ENCODE measurements around the gene OR2H2.
A peak's percentile ranks its signal among the peaks of the same experiment; 100 is the strongest.

Gene OR2H2

DNA sequence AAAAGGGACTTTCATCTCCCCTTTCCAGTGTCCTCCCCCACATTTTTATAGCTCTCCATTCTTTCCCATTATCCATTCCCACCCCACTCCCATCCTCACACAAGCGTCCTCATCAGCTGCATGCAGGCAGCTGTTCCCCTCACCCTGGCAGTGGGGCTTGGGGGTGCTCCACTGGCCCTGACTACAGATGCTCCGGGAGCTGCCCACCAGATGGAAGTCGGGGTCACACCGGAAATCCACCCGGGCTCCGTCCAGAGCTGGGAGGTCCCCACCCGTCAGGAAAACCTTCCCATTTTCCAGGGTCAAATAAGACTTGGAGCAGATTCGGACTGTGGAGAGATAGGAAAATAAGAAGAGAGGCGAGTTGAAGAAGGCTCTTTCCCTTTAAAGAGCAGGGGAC, 45.4 kb downstream of the OR2H2 start:
- peaks cover 38 to 61% of the 10 kb centered on the region in 2 donors for H3K4me1 Mint-ChIP-seq
- H3K27me3 Mint-ChIP-seq = no peaks in the 10 kb centered on the region
- no peak overlapping the region for H3K27ac Mint-ChIP-seq
- no peak overlapping the region for H3K4me3 Mint-ChIP-seq
- H3K9me3 Mint-ChIP-seq = no peaks in the 10 kb centered on the region
- no peaks in the 10 kb centered on the region for H3K36me3 Mint-ChIP-seq
- no peak for DNase-seq
- ATAC-seq (replicated peaks) = no peak

DNA sequence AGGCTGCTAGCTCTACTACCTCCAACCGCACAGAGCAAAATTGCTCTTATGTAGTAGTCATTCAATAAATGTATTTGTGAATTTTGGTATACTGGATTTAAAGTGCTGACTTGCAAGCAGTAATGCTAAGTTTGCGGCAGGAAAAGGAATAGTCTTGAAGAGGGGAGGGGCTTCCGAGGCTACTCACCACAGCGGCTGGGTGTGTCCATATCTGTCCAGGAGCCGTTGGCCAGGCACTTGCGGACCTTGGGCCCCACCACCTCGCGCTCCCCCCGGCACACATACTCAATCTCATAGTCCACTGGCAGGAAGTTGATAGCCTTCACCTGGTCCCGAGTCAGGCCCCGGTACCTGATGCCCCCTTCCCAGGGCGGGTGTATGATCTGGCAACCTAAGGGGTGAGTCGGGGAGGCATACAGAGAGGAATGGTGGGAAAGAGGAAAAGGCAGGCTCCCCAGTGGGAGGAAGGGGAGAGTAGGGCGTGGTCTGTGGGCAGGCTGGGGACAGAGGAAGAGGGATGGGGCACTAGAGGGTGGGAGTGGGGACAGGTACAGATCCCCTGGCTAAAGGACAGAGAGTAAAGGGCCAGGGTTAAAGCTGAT, 46.4 kb downstream of the OR2H2 start:
- Mint-ChIP-seq H3K36me3 (no peaks in the 10 kb centered on the region), H3K27me3 (no peaks in the 10 kb centered on the region), H3K27ac (no peak overlapping the region), H3K4me3 (peak overlapping the region; percentile 87 to 92), H3K4me1 (peaks cover 37 to 70% of the 10 kb centered on the region in 2 donors), H3K9me3 (no peaks in the 10 kb centered on the region)
- no peak for DNase-seq
- ATAC-seq (replicated peaks) = no peak

DNA sequence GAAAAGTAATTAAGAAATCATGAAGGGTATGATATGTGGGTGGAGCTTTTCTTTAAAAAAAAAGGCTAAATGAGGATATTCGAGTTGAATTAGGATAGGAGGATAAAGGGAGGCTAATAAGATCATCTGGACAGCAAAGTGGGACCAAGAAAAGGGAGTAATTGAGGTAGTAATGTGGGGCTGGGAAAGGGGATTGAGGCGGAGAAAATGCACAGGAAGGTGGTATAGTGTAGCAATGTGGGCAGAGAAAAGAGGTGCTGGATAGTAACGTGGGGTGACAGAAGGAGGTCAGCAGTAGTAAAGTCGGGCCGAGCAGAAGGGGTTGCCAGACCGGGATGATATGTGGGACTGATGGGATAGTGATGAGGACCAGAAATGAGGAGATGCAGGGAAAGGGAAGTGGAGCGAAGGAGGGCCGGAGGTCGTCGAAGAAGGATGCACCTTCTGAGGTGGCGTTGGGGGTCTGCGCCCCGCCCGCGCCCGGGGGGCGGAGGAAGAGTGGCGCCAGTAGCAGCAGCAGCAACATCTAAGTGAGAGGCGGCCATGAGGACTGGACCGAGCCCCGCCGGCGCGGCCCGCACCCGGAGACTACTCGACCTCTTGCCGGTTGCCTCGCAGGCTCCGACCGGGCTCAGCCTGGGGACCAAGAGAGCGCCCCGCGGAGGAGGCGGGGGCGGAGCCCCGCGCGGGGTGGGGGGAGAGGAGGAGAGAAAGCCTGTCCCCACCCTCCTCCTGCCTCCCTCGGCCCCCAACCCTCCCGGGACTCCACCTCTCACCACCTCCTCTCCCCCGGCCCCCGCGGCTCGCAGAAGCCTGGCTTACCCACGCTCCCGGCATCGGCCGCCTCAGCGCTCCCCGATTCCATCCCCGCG, 47.2 kb downstream of the OR2H2 start:
- H3K4me1 Mint-ChIP-seq = peaks cover 36 to 70% of the 10 kb centered on the region in 2 donors
- H3K36me3 Mint-ChIP-seq = no peaks in the 10 kb centered on the region
- peak; percentile 36 to 56 for ATAC-seq (replicated peaks)
- H3K4me3 Mint-ChIP-seq = peak overlapping the region; percentile 87 to 92
- H3K27me3 Mint-ChIP-seq = no peaks in the 10 kb centered on the region
- H3K27ac Mint-ChIP-seq = peak overlapping the region; percentile 31
- H3K9me3 Mint-ChIP-seq = no peaks in the 10 kb centered on the region
- DNase-seq = peak; percentile 37

DNA sequence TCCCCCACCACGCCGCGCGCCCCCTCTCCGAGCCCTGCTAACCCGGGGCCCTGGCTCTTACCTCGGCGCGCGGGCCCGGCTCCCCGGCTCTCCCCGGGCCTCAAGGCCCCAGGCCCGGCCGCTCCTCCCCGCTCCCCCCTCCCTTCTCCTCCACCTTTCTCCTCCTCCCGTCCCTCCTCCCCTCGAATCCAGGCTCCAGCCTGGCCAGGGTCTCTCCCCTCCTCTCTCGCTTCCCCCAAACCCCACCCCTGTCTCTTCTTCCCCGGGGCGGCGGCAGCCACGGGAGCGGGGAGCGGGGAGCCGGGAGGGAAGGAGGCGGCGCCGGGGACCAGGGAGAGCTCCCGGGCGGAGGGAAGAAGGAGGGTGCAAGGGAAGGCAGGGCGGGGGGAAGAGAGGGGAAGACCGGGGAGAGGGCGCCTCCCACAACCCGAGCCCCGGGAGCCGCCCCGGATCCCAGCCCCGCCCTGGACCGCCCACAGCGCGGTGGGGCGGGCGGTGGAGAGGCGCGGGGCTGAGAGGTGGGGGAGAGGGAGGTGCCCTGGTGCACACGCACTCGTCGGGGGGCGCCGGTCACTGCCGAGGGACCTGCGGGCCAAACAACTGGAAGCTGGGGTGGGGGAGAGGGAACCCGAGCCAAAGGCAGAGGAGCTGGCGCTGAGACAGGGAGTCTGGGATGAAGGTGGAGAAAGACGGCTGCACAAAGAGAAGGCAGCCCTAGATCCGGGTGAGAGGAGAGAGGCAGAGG, 48.0 kb downstream of the OR2H2 start, which contains the start of gene GABBR1:
GABBR1 (minus strand) TSS at position 395 of the 745 bp plus-strand sequence. CDS start 798 bp downstream, outside the sequence.
- H3K4me1 Mint-ChIP-seq = peaks cover 37 to 70% of the 10 kb centered on the region in 2 donors
- ATAC-seq (replicated peaks) (peak; percentile 81 to 83), DNase-seq (peak; percentile 63)
- no peaks in the 10 kb centered on the region for H3K36me3 Mint-ChIP-seq
- H3K4me3 Mint-ChIP-seq = peak within 1 kb of the TSS; percentile 87 to 92
- H3K9me3 Mint-ChIP-seq = no peaks in the 10 kb centered on the region
- no peaks in the 10 kb centered on the region for H3K27me3 Mint-ChIP-seq
- peak within 1 kb of the TSS; percentile 94 for H3K27ac Mint-ChIP-seq

DNA sequence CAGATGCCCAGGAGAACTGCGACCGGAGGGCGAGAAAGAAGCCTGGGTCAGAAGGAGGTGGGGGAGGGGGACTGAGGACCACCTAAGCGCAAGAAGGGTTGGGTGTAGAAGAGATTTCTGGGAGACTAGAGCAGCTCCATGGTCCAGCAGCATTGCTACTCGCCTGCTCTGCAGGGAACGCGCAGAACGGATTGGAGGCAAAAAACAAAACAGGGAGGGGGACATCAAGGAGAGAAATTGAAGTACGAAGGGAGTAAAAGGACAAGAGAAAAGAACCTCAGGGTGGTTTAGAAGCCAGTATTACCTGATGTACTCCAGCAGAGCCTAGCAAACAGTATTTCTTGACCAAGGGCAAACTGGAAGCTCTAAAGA, 48.6 kb downstream of the OR2H2 start:
- peaks cover 35 to 65% of the 10 kb centered on the region in 2 donors for H3K4me1 Mint-ChIP-seq
- DNase-seq (no peak), ATAC-seq (replicated peaks) (peak; percentile 1 to 10)
- no peaks in the 10 kb centered on the region for H3K9me3 Mint-ChIP-seq
- no peaks in the 10 kb centered on the region for H3K27me3 Mint-ChIP-seq
- H3K27ac Mint-ChIP-seq = peak overlapping the region; percentile 87
- H3K36me3 Mint-ChIP-seq = no peaks in the 10 kb centered on the region
- peak overlapping the region; percentile 87 to 92 for H3K4me3 Mint-ChIP-seq

DNA sequence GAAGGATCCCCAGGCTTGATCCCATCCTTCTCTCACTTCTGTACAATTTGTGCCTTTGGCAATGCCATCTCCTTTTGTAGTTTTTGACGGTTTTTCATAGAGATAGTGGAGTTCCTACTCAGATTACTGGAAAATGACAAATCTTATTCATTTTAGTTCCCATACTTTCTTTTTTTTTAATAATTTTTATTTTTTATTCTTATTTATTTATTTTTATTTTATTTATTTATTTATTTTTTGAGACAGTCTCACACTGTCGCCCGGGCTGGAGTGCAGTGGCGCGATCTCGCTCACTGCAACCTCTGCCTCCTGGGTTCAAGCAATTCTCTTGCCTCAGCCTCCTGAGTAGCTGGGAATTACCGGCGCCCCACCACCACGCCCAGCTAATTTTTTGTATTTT, 52.3 kb downstream of the OR2H2 start:
- Mint-ChIP-seq H3K4me3 (no peak overlapping the region), H3K36me3 (no peaks in the 10 kb centered on the region), H3K9me3 (no peaks in the 10 kb centered on the region), H3K27me3 (no peaks in the 10 kb centered on the region), H3K4me1 (peaks cover 23 to 37% of the 10 kb centered on the region in 2 donors), H3K27ac (no peak overlapping the region)
- DNase-seq (no peak), ATAC-seq (replicated peaks) (no peak)
